GM23338 (cell line): Measurements from ENCODE around the gene CD177. TPM values are rescaled to one million over a fixed set of nuclear protein-coding genes. Genes with fewer than 3 reads are reported as not detected.

Experiments used
- ATAC-seq: fragments of 200-7000 bp; cut with Tn5 transposase; 3 replicates; pipeline ENCODE4 v1.9.1; 2020
- DNase-seq: peaks from one replicate; pipeline ENCODE4 v3.0.0-alpha.2; 2015; ENCODE audit warnings: low spot score
- H2AFZ ChIP-seq: fragments of 200-600 bp; sonication (generic); 2 replicates; pipeline ENCODE4 v1.8.0; 2016; ENCODE audit warnings: antibody characterized with exemption, mild to moderate bottlenecking, moderate library complexity
- H3F3A ChIP-seq: fragments of 200-600 bp; sonication (generic); replicated peaks from 2 replicates; pipeline ENCODE4 v1.8.0; 2017; ENCODE audit warnings: antibody characterized with exemption, mixed run types, low read depth
- H3K27ac ChIP-seq: fragments of 200-600 bp; sonication (generic); 2 replicates; pipeline ENCODE4 v1.6.1; 2016; ENCODE audit warnings: low read depth
- H3K27me3 ChIP-seq: fragments of 200-600 bp; sonication (generic); 2 replicates; pipeline ENCODE4 v1.8.0; 2016; ENCODE audit warnings: mild to moderate bottlenecking, mixed run types, moderate library complexity; ENCODE audit not compliant: insufficient read depth
- H3K36me3 ChIP-seq: fragments of 200-600 bp; sonication (generic); 2 replicates; pipeline ENCODE4 v1.8.0; 2016; ENCODE audit warnings: mild to moderate bottlenecking; ENCODE audit not compliant: insufficient read depth
- H3K4me1 ChIP-seq: fragments of 200-600 bp; sonication (generic); 2 replicates; pipeline ENCODE4 v1.8.0; 2016; ENCODE audit warnings: mild to moderate bottlenecking, moderate library complexity; ENCODE audit not compliant: insufficient read depth
- H3K4me2 ChIP-seq: fragments of 200-600 bp; sonication (generic); 2 replicates; pipeline ENCODE4 v1.7.1; 2017; ENCODE audit warnings: mixed run types
- H3K4me3 ChIP-seq: fragments of 200-600 bp; sonication (generic); 2 replicates; pipeline ENCODE4 v1.6.1; 2016; ENCODE audit warnings: mixed run types
- H3K79me2 ChIP-seq: fragments of 200-600 bp; sonication (generic); replicated peaks from 2 replicates; pipeline ENCODE4 v1.8.0; 2017; ENCODE audit warnings: mild to moderate bottlenecking; ENCODE audit not compliant: insufficient read depth
- H3K9me2 ChIP-seq: fragments of 200-600 bp; sonication (generic); 2 replicates; pipeline ENCODE4 v1.8.0; 2017; ENCODE audit not compliant: insufficient read depth
- H4K20me1 ChIP-seq: fragments of 200-600 bp; sonication (generic); replicated peaks from 2 replicates; pipeline ENCODE4 v1.8.0; 2017; ENCODE audit warnings: mild to moderate bottlenecking; ENCODE audit not compliant: insufficient read depth
- H3K27ac Mint-ChIP-seq: 2 replicates; pipeline ENCODE4 v1.8.0; 2020; ENCODE audit warnings: inconsistent platforms, mild to moderate bottlenecking, moderate library complexity, mixed read lengths
- H3K27me3 Mint-ChIP-seq: 3 replicates; pipeline ENCODE4 v1.8.0; 2022; ENCODE audit warnings: low read depth, mild to moderate bottlenecking, moderate library complexity, mixed read lengths, inconsistent platforms; ENCODE audit not compliant: insufficient read depth, poor library complexity
- H3K36me3 Mint-ChIP-seq: 3 replicates; pipeline ENCODE4 v1.8.0; 2021; ENCODE audit warnings: low read depth, mild to moderate bottlenecking, inconsistent platforms, moderate library complexity, mixed read lengths
- H3K4me1 Mint-ChIP-seq: 3 replicates; pipeline ENCODE4 v1.8.0; 2020; ENCODE audit warnings: mild to moderate bottlenecking, inconsistent platforms, mixed read lengths
- H3K4me3 Mint-ChIP-seq: 3 replicates; pipeline ENCODE4 v1.8.0; 2021; ENCODE audit warnings: moderate library complexity, mild to moderate bottlenecking, inconsistent platforms, mixed read lengths
- H3K9me3 Mint-ChIP-seq: 3 replicates; pipeline ENCODE4 v1.8.0; 2020; ENCODE audit warnings: moderate library complexity, mild to moderate bottlenecking, inconsistent platforms, mixed read lengths
- CREB1 ChIP-seq: fragments of 250-450 bp; sonication (Bioruptor Pico); IDR thresholded peaks from 2 replicates; pipeline ENCODE4 v1.5.0; 2020; ENCODE audit warnings: low read depth, mild to moderate bottlenecking, moderate library complexity
- CTCF ChIP-seq, 2 experiments: fragments of 200-600 bp in 1 of 2; sonication (generic) in 1 of 2; conservative IDR thresholded peaks; 2 replicates each; pipeline versions ENCODE4 v1.5.1 to v1.6.1; 2016 to 2017; ENCODE audit warnings: antibody characterized with exemption in 2 of 2, low read depth in 2 of 2, mild to moderate bottlenecking in 2 of 2, moderate library complexity in 1 of 2
- EZH2 ChIP-seq: fragments of 200-600 bp; sonication (generic); IDR thresholded peaks from one replicate; pipeline ENCODE4 v1.8.0; 2017; ENCODE audit warnings: antibody characterized with exemption, mild to moderate bottlenecking, low read depth; ENCODE audit not compliant: unreplicated experiment
- EZH2phosphoT487 ChIP-seq: fragments of 200-600 bp; sonication (generic); IDR thresholded peaks from one replicate; pipeline ENCODE4 v1.8.1; 2018; ENCODE audit warnings: antibody characterized with exemption; ENCODE audit not compliant: unreplicated experiment
- JUNB ChIP-seq: IDR thresholded peaks from one replicate; pipeline ENCODE4 v1.6.1; 2016; ENCODE audit warnings: antibody characterized with exemption; ENCODE audit not compliant: unreplicated experiment
- NANOG ChIP-seq: IDR thresholded peaks from 2 replicates; pipeline ENCODE4 v1.6.1; 2016; ENCODE audit warnings: antibody characterized with exemption, borderline replicate concordance
- POLR2AphosphoS5 ChIP-seq: IDR thresholded peaks from 2 replicates; pipeline ENCODE4 v1.6.1; 2016; ENCODE audit warnings: antibody characterized with exemption, low read depth
- STAT1 ChIP-seq: IDR thresholded peaks from one replicate; pipeline ENCODE4 v1.6.1; 2016; ENCODE audit warnings: antibody characterized with exemption; ENCODE audit not compliant: unreplicated experiment
- ZNF114 ChIP-seq: fragments of 250-450 bp; sonication (Bioruptor Pico); IDR thresholded peaks from 2 replicates; pipeline ENCODE4 v1.5.0; 2020; ENCODE audit warnings: mild to moderate bottlenecking, moderate library complexity
- ZNF331 ChIP-seq: fragments of 250-450 bp; sonication (Bioruptor Pico); IDR thresholded peaks from 2 replicates; pipeline ENCODE4 v1.5.0; 2020; ENCODE audit warnings: low read depth, mild to moderate bottlenecking, moderate library complexity
- ZNF462 ChIP-seq: fragments of 250-450 bp; sonication (Bioruptor Pico); IDR thresholded peaks from 2 replicates; pipeline ENCODE4 v1.5.0; 2020; ENCODE audit warnings: mild to moderate bottlenecking, moderate library complexity
- polyA plus RNA-seq: library from polyadenylated mRNA; unstranded; fragments of >200 nt; fragmentation: Nextera tagmentation; extraction: Ambion mirVana; gene quantifications from 2 replicates; pipeline ENCODE4 v1.2.1, GENCODE V29; 2016
- total RNA-seq: library from RNA; depleted of rRNA; stranded (reverse); fragments of >200 nt; shearing (Covaris generic); gene quantifications from 2 replicates; pipeline ENCODE4 v1.2.3, GENCODE V29; 2014
- TF ChIP-seq, protein P1 (sequence below): IDR thresholded peaks from one replicate; pipeline ENCODE4 v1.6.1; 2018; ENCODE audit warnings: antibody characterized with exemption; ENCODE audit not compliant: unreplicated experiment
- TF ChIP-seq, protein P2 (sequence below): IDR thresholded peaks from 2 replicates; pipeline ENCODE4 v1.6.1; 2016; ENCODE audit warnings: antibody characterized with exemption

CD177 gene
- total and polyA plus RNA-seq, 2 experiments from 2014 or later = 0.50 to 0.90 TPM

- Mint-ChIP-seq H3K4me3 (no peak overlapping the region), H3K27ac (no peak overlapping the region), H3K9me3 (no peaks in the 10 kb centered on the region), H3K27me3 (peaks cover 9% of the 10 kb centered on the region), H3K36me3 (no peaks in the 10 kb centered on the region), H3K4me1 (peaks cover 5% of the 10 kb centered on the region; the same call in 1 of the 3 replicates)
- Histone ChIP-seq H3K27ac (no peak overlapping the region), H3K27me3 (no peaks in the 10 kb centered on the region), H3K4me1 (no peaks in the 10 kb centered on the region), H3K79me2 (no peaks in the 10 kb centered on the region), H3K9me2 (0 out of 2 replicates have a peak, but pooled peaks cover 2% of the 10 kb centered on the region), H3K4me2 (no peak overlapping the region), H3K36me3 (no peaks in the 10 kb centered on the region), H3K4me3 (no peak overlapping the region), H2AFZ (no peak overlapping the region), H4K20me1 (no peaks in the 10 kb centered on the region), H3F3A (no peaks in the 10 kb centered on the region)
- no peak for TF ChIP-seq EZH2phosphoT487
- TF ChIP-seq POLR2AphosphoS5 = no peak
- no peak for TF ChIP-seq ZNF462 (CRISPR knock-in tag)
- TF ChIP-seq, protein P1, sequence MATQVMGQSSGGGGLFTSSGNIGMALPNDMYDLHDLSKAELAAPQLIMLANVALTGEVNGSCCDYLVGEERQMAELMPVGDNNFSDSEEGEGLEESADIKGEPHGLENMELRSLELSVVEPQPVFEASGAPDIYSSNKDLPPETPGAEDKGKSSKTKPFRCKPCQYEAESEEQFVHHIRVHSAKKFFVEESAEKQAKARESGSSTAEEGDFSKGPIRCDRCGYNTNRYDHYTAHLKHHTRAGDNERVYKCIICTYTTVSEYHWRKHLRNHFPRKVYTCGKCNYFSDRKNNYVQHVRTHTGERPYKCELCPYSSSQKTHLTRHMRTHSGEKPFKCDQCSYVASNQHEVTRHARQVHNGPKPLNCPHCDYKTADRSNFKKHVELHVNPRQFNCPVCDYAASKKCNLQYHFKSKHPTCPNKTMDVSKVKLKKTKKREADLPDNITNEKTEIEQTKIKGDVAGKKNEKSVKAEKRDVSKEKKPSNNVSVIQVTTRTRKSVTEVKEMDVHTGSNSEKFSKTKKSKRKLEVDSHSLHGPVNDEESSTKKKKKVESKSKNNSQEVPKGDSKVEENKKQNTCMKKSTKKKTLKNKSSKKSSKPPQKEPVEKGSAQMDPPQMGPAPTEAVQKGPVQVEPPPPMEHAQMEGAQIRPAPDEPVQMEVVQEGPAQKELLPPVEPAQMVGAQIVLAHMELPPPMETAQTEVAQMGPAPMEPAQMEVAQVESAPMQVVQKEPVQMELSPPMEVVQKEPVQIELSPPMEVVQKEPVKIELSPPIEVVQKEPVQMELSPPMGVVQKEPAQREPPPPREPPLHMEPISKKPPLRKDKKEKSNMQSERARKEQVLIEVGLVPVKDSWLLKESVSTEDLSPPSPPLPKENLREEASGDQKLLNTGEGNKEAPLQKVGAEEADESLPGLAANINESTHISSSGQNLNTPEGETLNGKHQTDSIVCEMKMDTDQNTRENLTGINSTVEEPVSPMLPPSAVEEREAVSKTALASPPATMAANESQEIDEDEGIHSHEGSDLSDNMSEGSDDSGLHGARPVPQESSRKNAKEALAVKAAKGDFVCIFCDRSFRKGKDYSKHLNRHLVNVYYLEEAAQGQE = no peak
- TF ChIP-seq STAT1 = no peak
- no peak for TF ChIP-seq CTCF (conservative IDR thresholded peaks at IDR 0.05; ENCODE audit: low read depth in 2 of 2)
- TF ChIP-seq JUNB = no peak
- TF ChIP-seq, protein P2, sequence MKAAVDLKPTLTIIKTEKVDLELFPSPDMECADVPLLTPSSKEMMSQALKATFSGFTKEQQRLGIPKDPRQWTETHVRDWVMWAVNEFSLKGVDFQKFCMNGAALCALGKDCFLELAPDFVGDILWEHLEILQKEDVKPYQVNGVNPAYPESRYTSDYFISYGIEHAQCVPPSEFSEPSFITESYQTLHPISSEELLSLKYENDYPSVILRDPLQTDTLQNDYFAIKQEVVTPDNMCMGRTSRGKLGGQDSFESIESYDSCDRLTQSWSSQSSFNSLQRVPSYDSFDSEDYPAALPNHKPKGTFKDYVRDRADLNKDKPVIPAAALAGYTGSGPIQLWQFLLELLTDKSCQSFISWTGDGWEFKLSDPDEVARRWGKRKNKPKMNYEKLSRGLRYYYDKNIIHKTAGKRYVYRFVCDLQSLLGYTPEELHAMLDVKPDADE = no peak
- no peak for TF ChIP-seq ZNF114
- no peak for TF ChIP-seq EZH2
- no peak for TF ChIP-seq ZNF331 (CRISPR knock-in tag)
- no peak for TF ChIP-seq CREB1 (CRISPR knock-in tag)
- no peak for TF ChIP-seq NANOG
- DNase-seq (no peak), ATAC-seq (no peak)
Measured at GRCh38 chr19:43362745-43363144, 9.3 kb downstream of the CD177 start.
